NCI-H446 treated with DMSO at 0.1 percent for 48 hours (cell line): ENCODE results near the gene DIPK1A.

Experiments used
- DNase-seq: peaks from one replicate; lab custom pipeline; 2025; lab: John Stamatoyannopoulos, UW

Gene DIPK1A

DNA sequence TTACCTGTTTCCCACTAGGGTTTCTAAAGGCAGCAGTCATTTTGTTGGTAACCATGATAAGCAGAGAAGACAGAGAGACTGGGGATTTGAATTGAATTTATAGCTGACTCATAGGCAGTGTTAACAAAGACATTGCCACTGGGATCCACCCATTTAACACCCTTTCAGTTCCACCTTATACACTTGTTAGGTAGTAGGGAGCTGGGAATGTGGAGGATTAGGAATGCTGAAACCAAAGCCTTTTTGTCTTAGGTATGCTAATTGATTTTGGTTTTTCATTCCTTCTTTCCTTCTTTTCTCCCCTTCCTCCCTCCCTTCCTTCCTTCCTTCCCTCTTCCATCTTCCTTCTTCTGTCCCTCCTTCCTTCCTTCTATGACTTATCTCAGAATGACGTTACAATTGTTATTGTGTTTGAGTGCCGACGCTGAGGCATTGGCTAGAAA is 168.9 kb downstream of the DIPK1A start:
- DNase-seq: no peak
